ENCODE results near the gene MISP3.

MISP3 gene

GRCh38 chr19:14054721-14055120 is 17.9 kb upstream of the MISP3 start:
- Histone ChIP-seq H4K20me1 (ENCODE audit: low read depth, low read length) (no peaks in the 10 kb centered on the region), H3K9ac (ENCODE audit: low read length) (no peak overlapping the region), H3K27me3 (ENCODE audit: low read length) (no peaks in the 10 kb centered on the region)

GRCh38 chr19:14055396-14055795 is 17.2 kb upstream of the MISP3 start:
- H3K9me2 ChIP-seq (replicated peaks; ENCODE audit: insufficient read depth, low read length) = no peaks in the 10 kb centered on the region
- H4K20me1 ChIP-seq (ENCODE audit: low read depth, low read length) = no peaks in the 10 kb centered on the region
- no peaks in the 10 kb centered on the region for H3K27me3 ChIP-seq (ENCODE audit: low read length)
- no peak overlapping the region for H2AFZ ChIP-seq (ENCODE audit: low read depth, low read length, severe bottlenecking)
- H3K27ac ChIP-seq (ENCODE audit: low read depth, low read length) = no peak overlapping the region
- H3K4me2 ChIP-seq (ENCODE audit: low read depth, low read length, poor library complexity, severe bottlenecking) = no peak overlapping the region
- TF ChIP-seq EZH2phosphoT487 (conservative IDR thresholded peaks at IDR 0.05; ENCODE audit: low read length) (no peak), CTCF (IDR thresholded peaks at IDR 0.05; ENCODE audit: insufficient read depth, low read length, poor library complexity, severe bottlenecking) (no peak)
- no peak overlapping the region for H3K9ac ChIP-seq (ENCODE audit: low read length)
- H3K79me2 ChIP-seq (ENCODE audit: insufficient read depth, low read length) = no peaks in the 10 kb centered on the region
- no peaks in the 10 kb centered on the region for H3K9me3 ChIP-seq (ENCODE audit: insufficient read depth, low read length)
- H3F3A ChIP-seq (ENCODE audit: insufficient read depth) = no peaks in the 10 kb centered on the region
- H3K4me3 ChIP-seq (ENCODE audit: insufficient read depth, low read length, poor library complexity, severe bottlenecking) = no peak overlapping the region
- no peaks in the 10 kb centered on the region for H3K36me3 ChIP-seq (ENCODE audit: low read length)

More at GRCh38 chr19:14054721-14055120, 17.9 kb upstream of the MISP3 start:
- H3K27ac ChIP-seq (ENCODE audit: low read depth, low read length) = no peak overlapping the region
- H3K9me3 ChIP-seq (ENCODE audit: insufficient read depth, low read length) = no peaks in the 10 kb centered on the region
- H3K36me3 ChIP-seq (ENCODE audit: low read length) = no peaks in the 10 kb centered on the region
- no peaks in the 10 kb centered on the region for H3K79me2 ChIP-seq (ENCODE audit: insufficient read depth, low read length)
- no peaks in the 10 kb centered on the region for H3K9me2 ChIP-seq (replicated peaks; ENCODE audit: insufficient read depth, low read length)
- H2AFZ ChIP-seq (ENCODE audit: low read depth, low read length, severe bottlenecking) = no peak overlapping the region
- H3K4me3 ChIP-seq (ENCODE audit: insufficient read depth, low read length, poor library complexity, severe bottlenecking) = no peak overlapping the region
- H3F3A ChIP-seq (ENCODE audit: insufficient read depth) = no peaks in the 10 kb centered on the region
- H3K4me2 ChIP-seq (ENCODE audit: low read depth, low read length, poor library complexity, severe bottlenecking) = no peak overlapping the region
- TF ChIP-seq EZH2phosphoT487 (conservative IDR thresholded peaks at IDR 0.05; ENCODE audit: low read length) (no peak), CTCF (IDR thresholded peaks at IDR 0.05; ENCODE audit: insufficient read depth, low read length, poor library complexity, severe bottlenecking) (no peak)

- Histone ChIP-seq H3K36me3 (ENCODE audit: low read length) (no peaks in the 10 kb centered on the region), H3F3A (ENCODE audit: insufficient read depth) (no peaks in the 10 kb centered on the region), H3K9me3 (ENCODE audit: insufficient read depth, low read length) (no peaks in the 10 kb centered on the region), H3K27me3 (ENCODE audit: low read length) (0 out of 2 replicates have a peak, but pooled peaks cover under 1% of the 10 kb centered on the region), H3K4me3 (ENCODE audit: insufficient read depth, low read length, poor library complexity, severe bottlenecking) (no peak overlapping the region), H3K4me2 (ENCODE audit: low read depth, low read length, poor library complexity, severe bottlenecking) (no peak overlapping the region), H4K20me1 (ENCODE audit: low read depth, low read length) (no peaks in the 10 kb centered on the region), H3K79me2 (ENCODE audit: insufficient read depth, low read length) (no peaks in the 10 kb centered on the region), H3K9me2 (replicated peaks; ENCODE audit: insufficient read depth, low read length) (no peaks in the 10 kb centered on the region), H3K9ac (ENCODE audit: low read length) (no peak overlapping the region), H3K27ac (ENCODE audit: low read depth, low read length) (no peak overlapping the region), H2AFZ (ENCODE audit: low read depth, low read length, severe bottlenecking) (no peak overlapping the region)
- TF ChIP-seq EZH2phosphoT487 (conservative IDR thresholded peaks at IDR 0.05; ENCODE audit: low read length) (no peak), CTCF (IDR thresholded peaks at IDR 0.05; ENCODE audit: insufficient read depth, low read length, poor library complexity, severe bottlenecking) (no peak)
Measured at GRCh38 chr19:14056069-14056666, 16.4 kb upstream of the MISP3 start.
